ENCODE data around the gene LYL1. TPM values are rescaled to one million over a fixed set of nuclear protein-coding genes. Genes with fewer than 3 reads are reported as not detected.

LYL1 gene
- total and polyA plus RNA-seq, 2 of the 13 experiments (the other 11 are each of a cell fraction or from before 2014, with no cell fraction given) = 0.75 to 0.92 TPM

DNA sequence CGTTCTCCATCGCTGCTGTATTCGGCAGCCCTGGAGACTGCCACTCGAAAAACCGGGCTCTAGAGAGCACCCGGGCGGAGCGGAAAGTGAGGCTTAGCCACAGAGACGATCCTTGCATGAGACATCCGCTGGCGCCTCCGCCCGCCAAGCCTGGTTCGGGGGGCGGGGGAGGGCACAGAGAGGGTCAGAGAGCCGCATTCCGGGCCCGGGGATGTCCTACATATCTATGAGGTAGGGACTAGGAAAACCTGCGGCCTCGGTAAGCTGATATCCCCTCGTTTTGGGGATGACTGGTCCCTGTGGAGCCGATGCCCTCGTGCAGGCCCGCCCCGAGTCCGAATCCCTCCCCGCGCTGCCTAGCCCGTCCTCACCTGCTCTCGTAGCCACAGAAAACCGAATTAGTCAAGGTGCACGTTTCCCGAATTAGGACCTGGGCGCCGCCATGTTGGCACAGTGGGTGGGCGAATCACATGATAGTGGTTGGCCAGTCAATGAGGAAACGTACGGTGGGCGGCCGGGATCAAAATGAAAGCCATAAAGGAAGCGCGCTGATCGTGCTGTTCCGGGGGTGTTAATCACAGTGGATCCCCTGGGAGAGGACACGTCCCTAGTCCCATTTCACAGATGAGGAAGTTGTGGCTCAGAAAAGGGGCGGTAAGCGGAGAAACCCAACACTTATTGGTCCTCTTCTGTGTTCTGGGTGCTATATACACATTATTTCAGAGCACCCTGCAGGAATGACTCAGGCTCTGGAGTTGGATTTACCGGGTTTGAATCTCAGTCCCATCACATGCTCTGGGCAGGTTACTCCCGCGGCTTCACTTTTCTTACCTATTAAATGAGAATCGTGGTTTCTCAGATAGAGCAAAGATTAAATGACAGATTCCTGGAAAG is 13.9 kb upstream of the LYL1 start, which contains the start of gene TRMT1 (continued):
- TF ChIP-seq, protein P1, sequence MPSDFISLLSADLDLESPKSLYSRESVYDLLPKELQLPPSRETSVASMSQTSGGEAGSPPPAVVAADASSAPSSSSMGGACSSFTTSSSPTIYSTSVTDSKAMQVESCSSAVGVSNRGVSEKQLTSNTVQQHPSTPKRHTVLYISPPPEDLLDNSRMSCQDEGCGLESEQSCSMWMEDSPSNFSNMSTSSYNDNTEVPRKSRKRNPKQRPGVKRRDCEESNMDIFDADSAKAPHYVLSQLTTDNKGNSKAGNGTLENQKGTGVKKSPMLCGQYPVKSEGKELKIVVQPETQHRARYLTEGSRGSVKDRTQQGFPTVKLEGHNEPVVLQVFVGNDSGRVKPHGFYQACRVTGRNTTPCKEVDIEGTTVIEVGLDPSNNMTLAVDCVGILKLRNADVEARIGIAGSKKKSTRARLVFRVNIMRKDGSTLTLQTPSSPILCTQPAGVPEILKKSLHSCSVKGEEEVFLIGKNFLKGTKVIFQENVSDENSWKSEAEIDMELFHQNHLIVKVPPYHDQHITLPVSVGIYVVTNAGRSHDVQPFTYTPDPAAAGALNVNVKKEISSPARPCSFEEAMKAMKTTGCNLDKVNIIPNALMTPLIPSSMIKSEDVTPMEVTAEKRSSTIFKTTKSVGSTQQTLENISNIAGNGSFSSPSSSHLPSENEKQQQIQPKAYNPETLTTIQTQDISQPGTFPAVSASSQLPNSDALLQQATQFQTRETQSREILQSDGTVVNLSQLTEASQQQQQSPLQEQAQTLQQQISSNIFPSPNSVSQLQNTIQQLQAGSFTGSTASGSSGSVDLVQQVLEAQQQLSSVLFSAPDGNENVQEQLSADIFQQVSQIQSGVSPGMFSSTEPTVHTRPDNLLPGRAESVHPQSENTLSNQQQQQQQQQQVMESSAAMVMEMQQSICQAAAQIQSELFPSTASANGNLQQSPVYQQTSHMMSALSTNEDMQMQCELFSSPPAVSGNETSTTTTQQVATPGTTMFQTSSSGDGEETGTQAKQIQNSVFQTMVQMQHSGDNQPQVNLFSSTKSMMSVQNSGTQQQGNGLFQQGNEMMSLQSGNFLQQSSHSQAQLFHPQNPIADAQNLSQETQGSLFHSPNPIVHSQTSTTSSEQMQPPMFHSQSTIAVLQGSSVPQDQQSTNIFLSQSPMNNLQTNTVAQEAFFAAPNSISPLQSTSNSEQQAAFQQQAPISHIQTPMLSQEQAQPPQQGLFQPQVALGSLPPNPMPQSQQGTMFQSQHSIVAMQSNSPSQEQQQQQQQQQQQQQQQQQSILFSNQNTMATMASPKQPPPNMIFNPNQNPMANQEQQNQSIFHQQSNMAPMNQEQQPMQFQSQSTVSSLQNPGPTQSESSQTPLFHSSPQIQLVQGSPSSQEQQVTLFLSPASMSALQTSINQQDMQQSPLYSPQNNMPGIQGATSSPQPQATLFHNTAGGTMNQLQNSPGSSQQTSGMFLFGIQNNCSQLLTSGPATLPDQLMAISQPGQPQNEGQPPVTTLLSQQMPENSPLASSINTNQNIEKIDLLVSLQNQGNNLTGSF (CRISPR knock-in tag; IDR thresholded peaks at IDR 0.05) = no peak
- peak; percentile 81 for TF ChIP-seq GABPB1 (CRISPR knock-in tag; IDR thresholded peaks at IDR 0.05)
- 0 out of 2 replicates have a peak, but pooled peaks have one; percentile 35 for TF ChIP-seq ZNF317 (CRISPR knock-in tag; IDR thresholded peaks at IDR 0.05)
- TF ChIP-seq ZNF570 (CRISPR knock-in tag; IDR thresholded peaks at IDR 0.05; ENCODE audit: borderline replicate concordance) = no peak
- TF ChIP-seq ZNF331 (CRISPR knock-in tag; IDR thresholded peaks at IDR 0.05) = peak; percentile 59; the same call in 1 of the 2 replicates
- TF ChIP-seq, protein P2, sequence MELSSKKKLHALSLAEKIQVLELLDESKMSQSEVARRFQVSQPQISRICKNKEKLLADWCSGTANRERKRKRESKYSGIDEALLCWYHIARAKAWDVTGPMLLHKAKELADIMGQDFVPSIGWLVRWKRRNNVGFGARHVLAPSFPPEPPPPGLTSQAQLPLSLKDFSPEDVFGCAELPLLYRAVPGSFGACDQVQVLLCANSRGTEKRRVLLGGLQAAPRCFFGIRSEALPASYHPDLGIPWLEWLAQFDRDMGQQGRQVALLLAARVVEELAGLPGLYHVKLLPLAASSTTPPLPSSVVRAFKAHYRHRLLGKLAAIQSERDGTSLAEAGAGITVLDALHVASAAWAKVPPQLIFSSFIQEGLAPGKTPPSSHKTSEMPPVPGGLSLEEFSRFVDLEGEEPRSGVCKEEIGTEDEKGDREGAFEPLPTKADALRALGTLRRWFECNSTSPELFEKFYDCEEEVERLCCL (CRISPR knock-in tag; IDR thresholded peaks at IDR 0.05; ENCODE audit: borderline replicate concordance) = no peak
- TF ChIP-seq, protein P3, sequence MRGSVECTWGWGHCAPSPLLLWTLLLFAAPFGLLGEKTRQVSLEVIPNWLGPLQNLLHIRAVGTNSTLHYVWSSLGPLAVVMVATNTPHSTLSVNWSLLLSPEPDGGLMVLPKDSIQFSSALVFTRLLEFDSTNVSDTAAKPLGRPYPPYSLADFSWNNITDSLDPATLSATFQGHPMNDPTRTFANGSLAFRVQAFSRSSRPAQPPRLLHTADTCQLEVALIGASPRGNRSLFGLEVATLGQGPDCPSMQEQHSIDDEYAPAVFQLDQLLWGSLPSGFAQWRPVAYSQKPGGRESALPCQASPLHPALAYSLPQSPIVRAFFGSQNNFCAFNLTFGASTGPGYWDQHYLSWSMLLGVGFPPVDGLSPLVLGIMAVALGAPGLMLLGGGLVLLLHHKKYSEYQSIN (CRISPR knock-in tag; IDR thresholded peaks at IDR 0.05; ENCODE audit: borderline replicate concordance) = no peak
- peak; percentile 48 for TF ChIP-seq BCL6 (CRISPR knock-in tag; IDR thresholded peaks at IDR 0.05)
- TF ChIP-seq, protein P4, sequence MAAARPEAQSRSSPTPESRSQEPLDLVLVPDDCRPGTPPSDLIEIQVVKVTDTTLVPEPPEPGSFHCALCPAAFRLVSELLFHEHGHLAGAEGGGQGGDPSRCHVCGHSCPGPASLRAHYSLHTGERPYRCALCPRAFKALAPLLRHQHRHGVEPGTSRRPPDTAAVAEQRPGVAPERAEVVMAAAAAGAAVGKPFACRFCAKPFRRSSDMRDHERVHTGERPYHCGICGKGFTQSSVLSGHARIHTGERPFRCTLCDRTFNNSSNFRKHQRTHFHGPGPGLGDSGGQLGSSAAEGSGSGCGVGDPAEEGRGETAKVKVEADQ (CRISPR knock-in tag; IDR thresholded peaks at IDR 0.05; ENCODE audit: borderline replicate concordance) = 0 out of 2 replicates have a peak, but pooled peaks have one; percentile 58
- no peak for TF ChIP-seq CCDC6 (CRISPR knock-in tag; IDR thresholded peaks at IDR 0.05)
- no peak for TF ChIP-seq JARID2 (CRISPR knock-in tag; IDR thresholded peaks at IDR 0.05; ENCODE audit: insufficient replicate concordance)
- TF ChIP-seq ZIK1 (CRISPR knock-in tag; IDR thresholded peaks at IDR 0.05; ENCODE audit: borderline replicate concordance, low read depth) = no peak
- TF ChIP-seq ZNF773 (CRISPR knock-in tag; IDR thresholded peaks at IDR 0.05; ENCODE audit: borderline replicate concordance) = no peak
- TF ChIP-seq ZBTB21 (CRISPR knock-in tag; IDR thresholded peaks at IDR 0.05) = no peak
- TF ChIP-seq, protein P5, sequence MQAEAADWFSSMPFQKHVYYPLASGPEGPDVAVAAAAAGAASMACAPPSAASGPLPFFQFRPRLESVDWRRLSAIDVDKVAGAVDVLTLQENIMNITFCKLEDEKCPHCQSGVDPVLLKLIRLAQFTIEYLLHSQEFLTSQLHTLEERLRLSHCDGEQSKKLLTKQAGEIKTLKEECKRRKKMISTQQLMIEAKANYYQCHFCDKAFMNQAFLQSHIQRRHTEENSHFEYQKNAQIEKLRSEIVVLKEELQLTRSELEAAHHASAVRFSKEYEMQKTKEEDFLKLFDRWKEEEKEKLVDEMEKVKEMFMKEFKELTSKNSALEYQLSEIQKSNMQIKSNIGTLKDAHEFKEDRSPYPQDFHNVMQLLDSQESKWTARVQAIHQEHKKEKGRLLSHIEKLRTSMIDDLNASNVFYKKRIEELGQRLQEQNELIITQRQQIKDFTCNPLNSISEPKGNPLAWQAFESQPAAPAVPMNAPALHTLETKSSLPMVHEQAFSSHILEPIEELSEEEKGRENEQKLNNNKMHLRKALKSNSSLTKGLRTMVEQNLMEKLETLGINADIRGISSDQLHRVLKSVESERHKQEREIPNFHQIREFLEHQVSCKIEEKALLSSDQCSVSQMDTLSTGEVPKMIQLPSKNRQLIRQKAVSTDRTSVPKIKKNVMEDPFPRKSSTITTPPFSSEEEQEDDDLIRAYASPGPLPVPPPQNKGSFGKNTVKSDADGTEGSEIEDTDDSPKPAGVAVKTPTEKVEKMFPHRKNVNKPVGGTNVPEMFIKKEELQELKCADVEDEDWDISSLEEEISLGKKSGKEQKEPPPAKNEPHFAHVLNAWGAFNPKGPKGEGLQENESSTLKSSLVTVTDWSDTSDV (CRISPR knock-in tag; IDR thresholded peaks at IDR 0.05) = no peak
- TF ChIP-seq RBM39 (IDR thresholded peaks at IDR 0.05; ENCODE audit: low read depth, low read length, poor library complexity, severe bottlenecking) = peak; percentile 70
